ENCODE measurements around the gene VDR.
A peak's percentile ranks its signal among the peaks of the same experiment; 100 is the strongest.

DNA sequence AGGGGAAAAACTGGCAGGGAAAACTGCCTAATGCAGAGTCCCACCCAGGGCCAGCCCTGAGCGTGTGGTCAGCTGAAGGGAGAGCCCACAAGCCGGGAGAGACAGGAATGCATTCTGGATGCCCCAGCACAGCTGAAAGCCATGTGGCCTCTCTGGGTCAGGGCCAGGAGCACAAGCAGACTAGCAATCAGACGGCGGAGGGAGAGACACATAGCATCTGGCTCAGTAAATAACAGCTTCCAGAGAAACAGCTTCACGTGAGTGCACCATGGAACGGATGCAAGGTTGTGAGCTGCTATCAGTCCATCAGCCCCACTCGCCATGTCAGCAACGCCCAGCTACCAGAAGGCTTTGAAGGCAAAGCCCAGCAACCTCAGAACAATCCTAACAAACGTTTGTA is 30.4 kb upstream of the VDR start:
- peak in 1 of 3 donors; percentile 27 for TF ChIP-seq POLR2AphosphoS5 (IDR thresholded peaks at IDR 0.05)
- TF ChIP-seq, protein P1, sequence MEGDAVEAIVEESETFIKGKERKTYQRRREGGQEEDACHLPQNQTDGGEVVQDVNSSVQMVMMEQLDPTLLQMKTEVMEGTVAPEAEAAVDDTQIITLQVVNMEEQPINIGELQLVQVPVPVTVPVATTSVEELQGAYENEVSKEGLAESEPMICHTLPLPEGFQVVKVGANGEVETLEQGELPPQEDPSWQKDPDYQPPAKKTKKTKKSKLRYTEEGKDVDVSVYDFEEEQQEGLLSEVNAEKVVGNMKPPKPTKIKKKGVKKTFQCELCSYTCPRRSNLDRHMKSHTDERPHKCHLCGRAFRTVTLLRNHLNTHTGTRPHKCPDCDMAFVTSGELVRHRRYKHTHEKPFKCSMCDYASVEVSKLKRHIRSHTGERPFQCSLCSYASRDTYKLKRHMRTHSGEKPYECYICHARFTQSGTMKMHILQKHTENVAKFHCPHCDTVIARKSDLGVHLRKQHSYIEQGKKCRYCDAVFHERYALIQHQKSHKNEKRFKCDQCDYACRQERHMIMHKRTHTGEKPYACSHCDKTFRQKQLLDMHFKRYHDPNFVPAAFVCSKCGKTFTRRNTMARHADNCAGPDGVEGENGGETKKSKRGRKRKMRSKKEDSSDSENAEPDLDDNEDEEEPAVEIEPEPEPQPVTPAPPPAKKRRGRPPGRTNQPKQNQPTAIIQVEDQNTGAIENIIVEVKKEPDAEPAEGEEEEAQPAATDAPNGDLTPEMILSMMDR (IDR thresholded peaks at IDR 0.05 in 8 of 11, conservative IDR thresholded peaks at IDR 0.05 in 3 of 11), result no peak
- TF ChIP-seq POLR2A (IDR thresholded peaks at IDR 0.05), result no peak

Measured in spleen (tissue), 7 donors.